Muscle layer of colon (tissue), 2 donors: Measurements from ENCODE around the gene SLC12A7.

Source experiments
- H3K27ac ChIP-seq: one replicate; pipeline ENCODE4 v1.7.0; 2013; ENCODE audit warnings: low read depth, mild to moderate bottlenecking, low read length, moderate library complexity
- H3K27me3 ChIP-seq, 2 donors: one replicate each; pipeline ENCODE4 v1.7.0; 2013; ENCODE audit warnings: low read length in 2 of 2, mild to moderate bottlenecking in 2 of 2; ENCODE audit not compliant: insufficient read depth in 2 of 2, control insufficient read depth in 1 of 2
- H3K36me3 ChIP-seq: one replicate; pipeline ENCODE4 v1.7.0; 2013; ENCODE audit warnings: mild to moderate bottlenecking, low read length; ENCODE audit not compliant: insufficient read depth
- H3K4me1 ChIP-seq: one replicate; pipeline ENCODE4 v1.7.0; 2013; ENCODE audit warnings: mild to moderate bottlenecking, low read length; ENCODE audit not compliant: insufficient read depth
- H3K4me3 ChIP-seq, 2 donors: one replicate each; pipeline ENCODE4 v1.7.0; 2013; ENCODE audit warnings: low read length in 2 of 2, low read depth in 1 of 2, mild to moderate bottlenecking in 1 of 2, moderate library complexity in 1 of 2
- H3K9ac ChIP-seq: one replicate; pipeline ENCODE4 v1.7.0; 2013; ENCODE audit warnings: low read length
- H3K9me3 ChIP-seq: one replicate; pipeline ENCODE4 v1.7.0; 2013; ENCODE audit warnings: mild to moderate bottlenecking, low read length
- donor health status: abdominal sarcoma.
- donor health status: Adenocarcinoma of cecum.

SLC12A7 gene

GRCh38 chr5:1152771-1153282 is 41.0 kb upstream of the SLC12A7 start:
- Histone ChIP-seq H3K36me3 (no peaks in the 10 kb centered on the region), H3K9ac (no peak overlapping the region), H3K4me3 (no peak overlapping the region), H3K27ac (no peak overlapping the region), H3K27me3 (peaks cover 9 to 40% of the 10 kb centered on the region in 2 donors), H3K4me1 (no peaks in the 10 kb centered on the region), H3K9me3 (peaks cover 5% of the 10 kb centered on the region)

DNA sequence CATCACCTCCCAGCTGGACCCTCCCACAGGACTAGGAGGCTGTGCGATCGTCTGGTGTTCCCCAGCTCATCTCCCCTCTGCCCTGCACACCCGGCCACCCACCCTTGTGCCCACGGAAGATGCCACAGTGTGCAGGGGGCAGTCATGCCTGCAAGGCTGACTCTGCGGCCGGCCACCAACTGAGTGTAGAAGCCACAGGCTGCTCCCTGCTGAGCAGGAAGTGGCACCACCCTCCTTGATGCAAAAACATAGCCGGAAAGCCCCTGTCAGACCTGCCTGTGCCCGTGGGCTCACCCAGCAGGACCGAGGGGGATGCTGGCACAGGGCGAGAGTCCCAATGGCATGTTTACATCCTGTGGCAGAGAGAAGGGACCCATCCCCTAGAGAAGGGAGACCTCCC is 40.3 kb upstream of the SLC12A7 start:
- H3K9me3 ChIP-seq = peaks cover 5% of the 10 kb centered on the region
- no peak overlapping the region for H3K9ac ChIP-seq
- no peak overlapping the region for H3K27ac ChIP-seq
- peaks cover 9 to 35% of the 10 kb centered on the region in 2 donors for H3K27me3 ChIP-seq
- H3K4me3 ChIP-seq = no peak overlapping the region
- no peaks in the 10 kb centered on the region for H3K36me3 ChIP-seq
- no peaks in the 10 kb centered on the region for H3K4me1 ChIP-seq

GRCh38 chr5:1151316-1151715 is 39.5 kb upstream of the SLC12A7 start:
- Histone ChIP-seq H3K36me3 (no peaks in the 10 kb centered on the region), H3K27me3 (peaks cover 9 to 27% of the 10 kb centered on the region in 2 donors), H3K4me1 (no peaks in the 10 kb centered on the region), H3K27ac (no peak overlapping the region), H3K9me3 (no peaks in the 10 kb centered on the region), H3K9ac (no peak overlapping the region), H3K4me3 (no peak overlapping the region)

GRCh38 chr5:1150866-1151265 is 39.0 kb upstream of the SLC12A7 start:
- Histone ChIP-seq H3K27me3 (peaks cover 9 to 22% of the 10 kb centered on the region in 2 donors), H3K4me1 (no peaks in the 10 kb centered on the region), H3K36me3 (no peaks in the 10 kb centered on the region), H3K27ac (no peak overlapping the region), H3K9me3 (no peaks in the 10 kb centered on the region), H3K9ac (no peak overlapping the region), H3K4me3 (no peak overlapping the region)

DNA sequence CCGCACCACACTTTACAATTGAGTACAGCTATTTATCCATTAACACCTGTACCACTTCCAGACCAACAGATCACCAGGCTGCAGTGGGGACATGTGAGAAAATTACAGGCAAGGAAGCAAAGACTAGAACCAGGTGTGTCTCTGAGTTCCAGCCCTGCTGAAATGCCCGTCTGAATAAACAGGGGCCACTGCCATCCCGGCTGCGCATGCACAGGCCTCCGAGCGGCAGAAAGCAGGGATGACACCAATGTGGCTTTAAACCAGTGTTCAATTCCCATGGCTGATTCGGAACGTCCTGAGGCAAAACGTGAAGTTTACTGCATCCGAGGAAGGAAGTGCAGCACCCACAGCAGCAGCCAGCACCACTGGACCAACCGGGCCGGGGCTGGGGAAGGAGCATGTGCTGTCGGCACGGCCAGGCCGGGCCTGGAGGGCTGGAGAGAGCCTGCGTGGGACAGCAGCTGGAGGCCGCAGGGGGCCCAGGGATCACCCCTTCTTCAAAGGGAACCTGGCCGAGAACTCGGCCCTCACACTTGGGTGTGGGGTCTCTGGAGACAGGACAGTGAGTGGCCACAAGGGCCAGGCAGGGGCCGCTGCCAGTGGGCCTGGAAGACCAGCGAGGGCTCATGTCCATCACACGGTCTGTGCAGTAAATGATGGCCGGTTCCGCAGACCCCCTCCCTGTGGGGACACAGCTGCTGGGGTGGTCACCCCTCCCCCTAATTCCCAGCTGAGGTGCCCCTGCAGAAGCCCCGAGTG is 33.0 kb upstream of the SLC12A7 start:
- H3K36me3 ChIP-seq = no peaks in the 10 kb centered on the region
- H3K9me3 ChIP-seq = no peaks in the 10 kb centered on the region
- no peak overlapping the region for H3K27ac ChIP-seq
- H3K27me3 ChIP-seq = no peaks in the 10 kb centered on the region
- H3K4me3 ChIP-seq = no peak overlapping the region
- no peak overlapping the region for H3K9ac ChIP-seq
- H3K4me1 ChIP-seq = peaks cover 6% of the 10 kb centered on the region

DNA sequence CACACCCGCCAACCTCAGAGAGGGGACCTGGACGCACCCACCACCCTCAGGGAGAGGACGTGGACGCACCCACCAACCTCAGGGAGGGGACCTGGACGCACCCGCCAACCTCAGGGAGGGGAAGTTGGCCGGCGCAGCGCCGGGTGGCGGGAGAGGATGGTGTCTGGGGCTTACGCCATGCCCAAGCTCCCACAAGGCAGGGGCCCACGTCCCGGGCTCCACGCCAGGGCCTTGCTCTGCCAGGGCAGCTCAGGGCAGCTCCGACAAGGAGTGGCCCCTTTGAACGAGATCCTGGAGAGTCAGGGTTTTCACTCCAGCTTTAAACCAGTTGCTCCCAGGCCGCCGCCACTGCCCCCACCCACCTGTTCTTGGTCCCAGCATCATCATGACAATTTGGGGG is 32.2 kb upstream of the SLC12A7 start:
- H3K4me3 ChIP-seq = no peak overlapping the region

GRCh38 chr5:1143670-1143951 is 31.7 kb upstream of the SLC12A7 start:
- no peak overlapping the region for H3K4me3 ChIP-seq
- H3K4me1 ChIP-seq = peaks cover 6% of the 10 kb centered on the region
- no peaks in the 10 kb centered on the region for H3K9me3 ChIP-seq
- no peaks in the 10 kb centered on the region for H3K36me3 ChIP-seq
- H3K27ac ChIP-seq = no peak overlapping the region
- no peak overlapping the region for H3K9ac ChIP-seq
- H3K27me3 ChIP-seq = no peaks in the 10 kb centered on the region

More for the DNA sequence above, 32.2 kb upstream of the SLC12A7 start:
- no peaks in the 10 kb centered on the region for H3K27me3 ChIP-seq
- peaks cover 6% of the 10 kb centered on the region for H3K4me1 ChIP-seq
- no peak overlapping the region for H3K27ac ChIP-seq
- no peak overlapping the region for H3K9ac ChIP-seq
- no peaks in the 10 kb centered on the region for H3K9me3 ChIP-seq
- H3K36me3 ChIP-seq = no peaks in the 10 kb centered on the region

DNA sequence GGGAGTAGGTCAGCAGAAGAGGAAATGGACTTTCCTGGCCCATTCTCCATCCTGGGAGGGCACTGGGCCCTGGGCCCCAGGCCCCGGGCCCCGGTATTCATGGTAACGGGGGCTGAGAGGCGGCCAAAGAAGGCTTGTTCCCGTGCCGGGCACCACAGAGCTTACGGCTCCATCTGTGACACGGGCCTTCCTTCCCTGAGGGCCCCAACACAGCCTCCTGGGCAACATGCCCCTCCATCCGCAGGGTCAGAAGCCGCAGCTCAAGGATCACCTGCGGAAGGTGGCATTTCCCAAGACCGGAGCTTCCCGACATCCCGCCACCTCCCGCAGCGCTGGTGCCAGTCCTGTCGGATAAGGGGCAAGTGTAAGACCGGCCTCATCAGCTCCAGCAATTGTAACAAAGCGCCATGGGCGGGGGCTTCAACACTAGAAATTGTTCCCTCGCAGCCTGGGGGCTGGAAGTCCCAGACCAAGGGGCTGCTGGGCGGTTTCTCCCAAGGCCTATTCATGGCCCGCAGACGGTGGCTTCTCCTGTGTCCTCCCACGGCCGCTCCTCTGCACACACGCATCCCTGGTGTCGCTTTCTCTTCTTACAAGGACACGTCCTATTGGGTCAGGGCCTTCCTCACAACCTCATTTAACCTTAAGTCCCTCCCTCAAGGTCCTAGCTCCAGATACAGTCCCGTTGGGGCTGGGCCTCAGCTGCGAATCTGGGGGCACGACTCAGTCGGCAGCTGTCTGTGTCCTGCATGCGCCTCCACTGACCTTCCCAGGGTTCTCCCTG is 31.2 kb upstream of the SLC12A7 start:
- Histone ChIP-seq H3K4me1 (peaks cover 6% of the 10 kb centered on the region), H3K9ac (no peak overlapping the region), H3K27me3 (no peaks in the 10 kb centered on the region), H3K27ac (no peak overlapping the region), H3K4me3 (no peak overlapping the region), H3K9me3 (no peaks in the 10 kb centered on the region), H3K36me3 (no peaks in the 10 kb centered on the region)

DNA sequence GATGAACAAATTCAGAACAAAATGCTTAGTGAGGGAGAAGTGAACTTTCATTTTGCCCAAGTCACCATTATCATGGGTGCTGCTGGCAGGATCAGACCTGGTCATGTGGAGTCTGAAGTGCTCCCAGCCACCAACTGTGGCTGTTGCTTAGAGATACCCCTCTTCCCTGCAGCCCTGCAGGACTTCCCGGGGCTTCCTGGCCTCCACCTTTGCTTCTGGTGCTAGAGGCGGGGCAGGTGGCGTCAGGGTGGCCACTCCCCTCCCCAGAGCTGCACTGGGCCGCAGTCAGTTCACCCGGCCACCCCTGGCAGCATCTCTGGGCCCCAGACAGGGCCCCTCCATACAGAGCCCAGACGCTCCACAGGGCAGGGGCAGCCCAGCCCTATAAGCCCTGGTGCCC is 30.0 kb upstream of the SLC12A7 start:
- no peaks in the 10 kb centered on the region for H3K9me3 ChIP-seq
- no peaks in the 10 kb centered on the region for H3K27me3 ChIP-seq
- H3K27ac ChIP-seq = no peak overlapping the region
- no peak overlapping the region for H3K4me3 ChIP-seq
- no peaks in the 10 kb centered on the region for H3K36me3 ChIP-seq
- peaks cover 6% of the 10 kb centered on the region for H3K4me1 ChIP-seq
- no peak overlapping the region for H3K9ac ChIP-seq

GRCh38 chr5:1140818-1141189 is 28.9 kb upstream of the SLC12A7 start:
- Histone ChIP-seq H3K9ac (no peak overlapping the region), H3K36me3 (no peaks in the 10 kb centered on the region), H3K4me3 (no peak overlapping the region), H3K27me3 (no peaks in the 10 kb centered on the region), H3K4me1 (peaks cover 6% of the 10 kb centered on the region), H3K27ac (no peak overlapping the region), H3K9me3 (no peaks in the 10 kb centered on the region)

- Histone ChIP-seq H3K4me1 (peaks cover 6% of the 10 kb centered on the region), H3K9me3 (no peaks in the 10 kb centered on the region), H3K4me3 (no peak overlapping the region), H3K27ac (no peak overlapping the region), H3K9ac (no peak overlapping the region), H3K27me3 (no peaks in the 10 kb centered on the region), H3K36me3 (no peaks in the 10 kb centered on the region)
Measured at GRCh38 chr5:1140171-1140817, 28.4 kb upstream of the SLC12A7 start.
